Measurements from ENCODE around the gene UBTF.

- TF ChIP-seq TCF12 (IDR thresholded peaks at IDR 0.05; ENCODE audit: low read depth) (no peak), YY1 (IDR thresholded peaks at IDR 0.05; ENCODE audit: low read depth) (no peak), FOXM1 (IDR thresholded peaks at IDR 0.05; ENCODE audit: borderline replicate concordance, low read depth) (no peak), CREB1 (IDR thresholded peaks at IDR 0.05; ENCODE audit: low read depth) (no peak), TAF1 (IDR thresholded peaks at IDR 0.05; ENCODE audit: low read depth) (no peak), EP300 (IDR thresholded peaks at IDR 0.05; ENCODE audit: borderline replicate concordance) (no peak), EGR1 (IDR thresholded peaks at IDR 0.05) (no peak), ZBTB7A (IDR thresholded peaks at IDR 0.05; ENCODE audit: low read depth) (no peak), CEBPB (IDR thresholded peaks at IDR 0.05) (no peak), NFIC (IDR thresholded peaks at IDR 0.05) (no peak)
- TF ChIP-seq, protein P1, sequence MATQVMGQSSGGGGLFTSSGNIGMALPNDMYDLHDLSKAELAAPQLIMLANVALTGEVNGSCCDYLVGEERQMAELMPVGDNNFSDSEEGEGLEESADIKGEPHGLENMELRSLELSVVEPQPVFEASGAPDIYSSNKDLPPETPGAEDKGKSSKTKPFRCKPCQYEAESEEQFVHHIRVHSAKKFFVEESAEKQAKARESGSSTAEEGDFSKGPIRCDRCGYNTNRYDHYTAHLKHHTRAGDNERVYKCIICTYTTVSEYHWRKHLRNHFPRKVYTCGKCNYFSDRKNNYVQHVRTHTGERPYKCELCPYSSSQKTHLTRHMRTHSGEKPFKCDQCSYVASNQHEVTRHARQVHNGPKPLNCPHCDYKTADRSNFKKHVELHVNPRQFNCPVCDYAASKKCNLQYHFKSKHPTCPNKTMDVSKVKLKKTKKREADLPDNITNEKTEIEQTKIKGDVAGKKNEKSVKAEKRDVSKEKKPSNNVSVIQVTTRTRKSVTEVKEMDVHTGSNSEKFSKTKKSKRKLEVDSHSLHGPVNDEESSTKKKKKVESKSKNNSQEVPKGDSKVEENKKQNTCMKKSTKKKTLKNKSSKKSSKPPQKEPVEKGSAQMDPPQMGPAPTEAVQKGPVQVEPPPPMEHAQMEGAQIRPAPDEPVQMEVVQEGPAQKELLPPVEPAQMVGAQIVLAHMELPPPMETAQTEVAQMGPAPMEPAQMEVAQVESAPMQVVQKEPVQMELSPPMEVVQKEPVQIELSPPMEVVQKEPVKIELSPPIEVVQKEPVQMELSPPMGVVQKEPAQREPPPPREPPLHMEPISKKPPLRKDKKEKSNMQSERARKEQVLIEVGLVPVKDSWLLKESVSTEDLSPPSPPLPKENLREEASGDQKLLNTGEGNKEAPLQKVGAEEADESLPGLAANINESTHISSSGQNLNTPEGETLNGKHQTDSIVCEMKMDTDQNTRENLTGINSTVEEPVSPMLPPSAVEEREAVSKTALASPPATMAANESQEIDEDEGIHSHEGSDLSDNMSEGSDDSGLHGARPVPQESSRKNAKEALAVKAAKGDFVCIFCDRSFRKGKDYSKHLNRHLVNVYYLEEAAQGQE (IDR thresholded peaks at IDR 0.05; ENCODE audit: low read depth) = no peak
- TF ChIP-seq, protein P2, sequence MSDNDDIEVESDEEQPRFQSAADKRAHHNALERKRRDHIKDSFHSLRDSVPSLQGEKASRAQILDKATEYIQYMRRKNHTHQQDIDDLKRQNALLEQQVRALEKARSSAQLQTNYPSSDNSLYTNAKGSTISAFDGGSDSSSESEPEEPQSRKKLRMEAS (IDR thresholded peaks at IDR 0.05) = no peak
These were observed 3.3 kb downstream of the UBTF start for GRCh38 chr17:44216173-44216572.

Measured in Ishikawa (cell line).